Adrenal gland (tissue), 12 donors: ENCODE measurements around the gene CDC73. TPM values are rescaled to one million over a fixed set of nuclear protein-coding genes. Genes with fewer than 3 reads are reported as not detected.

Experiments
- DNase-seq, 7 donors: peaks; one replicate each; pipeline ENCODE4 v3.0.0-alpha.2; 2019 to 2020
- H3K27ac ChIP-seq, 5 donors: fragments of 200-600 bp; sonication (generic) in 4 of 5; 1 replicate in 3 of 5; 2 replicates in 2 of 5; pipeline versions ENCODE4 v1.5.1 to v1.8.0; 2016 to 2020; ENCODE audit warnings: mild to moderate bottlenecking in 1 of 5
- H3K27me3 ChIP-seq: fragments of 200-600 bp; 2 replicates; pipeline ENCODE4 v1.8.0; 2021
- H3K36me3 ChIP-seq, 2 donors: fragments of 200-600 bp; replicated peaks in 1 of 2; 1 replicate in 1 of 2; 2 replicates in 1 of 2; pipeline versions ENCODE4 v1.5.1 to v1.8.0; 2018 to 2022
- H3K4me1 ChIP-seq, 2 donors: fragments of 200-600 bp; replicated peaks in 1 of 2; 1 replicate in 1 of 2; 2 replicates in 1 of 2; pipeline versions ENCODE4 v1.5.1 to v1.8.0; 2018 to 2021
- H3K4me3 ChIP-seq, 4 donors: fragments of 200-600 bp; sonication (generic) in 3 of 4; one replicate each; pipeline ENCODE4 v1.5.1; 2016 to 2018
- H3K9me3 ChIP-seq, 3 donors: fragments of 200-600 bp; sonication (generic) in 1 of 3; replicated peaks in 1 of 3; 1 replicate in 2 of 3; 2 replicates in 1 of 3; pipeline versions ENCODE4 v1.5.1 to v1.8.0; 2016 to 2021
- POLR2A ChIP-seq, 2 donors: fragments of 450-650 bp; IDR thresholded peaks; one replicate each; pipeline ENCODE4 v1.6.1; 2017; ENCODE audit warnings: antibody characterized with exemption in 2 of 2, mild to moderate bottlenecking in 2 of 2, moderate library complexity in 1 of 2
- WGBS, 4 donors: extraction: QIAGEN DNeasy Blood & Tissue Kit in 2 of 4; methylation state at CpG; one replicate each; pipeline versions ENCODE4 v1.1.5 to v1.1.7; 2013 to 2017; 5-methylcytosine and 5-hydroxymethylcytosine counted together
- intact Hi-C, 2 donors: fragments of 100-400 bp; cut with DNase I; formaldehyde crosslinking; loops; one replicate each; pipeline versions ENCODE4 v1.14.1 to v1.15.0; 2022 to 2023
- polyA plus RNA-seq, 3 donors: library from polyadenylated mRNA; stranded (reverse); fragments of 200-250 nt in 2 of 3; fragments of 350-450 nt in 1 of 3; fragmentation: Illumina TruSeq in 1 of 3; extraction: RNeasy Lipid Tissue Mini Kit (QIAGEN cat#74804) in 1 of 3; gene quantifications; one replicate each; pipeline ENCODE4 v1.2.3, GENCODE V29; 2013 to 2014
- total RNA-seq, 9 donors: library from RNA; depleted of rRNA in 4 of 9; stranded (reverse); fragments of >200 nt in 4 of 9; fragments of 120-200 nt in 1 of 9; fragmentation: NEBNext Ultra II Directional in 1 of 9; extraction: Animal tissue kit (Norgen Biotek cat#: 25700) in 1 of 9; gene quantifications; one replicate each; pipeline versions ENCODE4 v1.1.0 to v1.2.4, GENCODE V29; 2013 to 2023
- TF ChIP-seq, protein P1 (sequence below), 6 experiments: fragments of 450-650 bp in 4 of 6; fragments of 200-600 bp in 2 of 6; sonication (generic) in 1 of 6; IDR thresholded peaks; 1 replicate in 5 of 6; 2 replicates in 1 of 6; pipeline versions ENCODE4 v1.5.1 to v1.8.0; 2016 to 2021; ENCODE audit warnings: antibody characterized with exemption in 6 of 6, mild to moderate bottlenecking in 2 of 6, moderate library complexity in 1 of 6
- donor health status: healthy with polysubstance abuse.
- donor health status: Bipolar disorder and iron deficiency.
- donor health status: DM: yes; HTN: yes; CAD: no.
- donor health status: DM: no; HTN: no; CAD: no.
- donor health status: DM: no; HTN: no; CAD: no.
- donor health status: DM: yes; HTN: yes; CAD: no.

CDC73 gene
- total and polyA plus RNA-seq, 12 donors = 5.9 to 64.0 (median 36.1) TPM

- H3K9me3 ChIP-seq = no peaks in the 10 kb centered on the region
- H3K4me1 ChIP-seq = peaks cover 9 to 18% of the 10 kb centered on the region in 2 donors
Observed at GRCh38 chr1:193104502-193104906, 17.3 kb upstream of the CDC73 start.

GRCh38 chr1:193104907-193105820 lies 16.7 kb upstream of the CDC73 start, which contains the start of gene GLRX2:
TSS of gene GLRX2 (minus strand) at chr1:193105414. CDS start at chr1:193105382, 32 bp downstream.
- DNase-seq = peak; percentile 88 to 93 (median 89)
- peak; percentile 86 to 94 for TF ChIP-seq POLR2A (IDR thresholded peaks at IDR 0.05)
- TF ChIP-seq, protein P1, sequence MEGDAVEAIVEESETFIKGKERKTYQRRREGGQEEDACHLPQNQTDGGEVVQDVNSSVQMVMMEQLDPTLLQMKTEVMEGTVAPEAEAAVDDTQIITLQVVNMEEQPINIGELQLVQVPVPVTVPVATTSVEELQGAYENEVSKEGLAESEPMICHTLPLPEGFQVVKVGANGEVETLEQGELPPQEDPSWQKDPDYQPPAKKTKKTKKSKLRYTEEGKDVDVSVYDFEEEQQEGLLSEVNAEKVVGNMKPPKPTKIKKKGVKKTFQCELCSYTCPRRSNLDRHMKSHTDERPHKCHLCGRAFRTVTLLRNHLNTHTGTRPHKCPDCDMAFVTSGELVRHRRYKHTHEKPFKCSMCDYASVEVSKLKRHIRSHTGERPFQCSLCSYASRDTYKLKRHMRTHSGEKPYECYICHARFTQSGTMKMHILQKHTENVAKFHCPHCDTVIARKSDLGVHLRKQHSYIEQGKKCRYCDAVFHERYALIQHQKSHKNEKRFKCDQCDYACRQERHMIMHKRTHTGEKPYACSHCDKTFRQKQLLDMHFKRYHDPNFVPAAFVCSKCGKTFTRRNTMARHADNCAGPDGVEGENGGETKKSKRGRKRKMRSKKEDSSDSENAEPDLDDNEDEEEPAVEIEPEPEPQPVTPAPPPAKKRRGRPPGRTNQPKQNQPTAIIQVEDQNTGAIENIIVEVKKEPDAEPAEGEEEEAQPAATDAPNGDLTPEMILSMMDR (IDR thresholded peaks at IDR 0.05) = peak in 2 of 6 experiments; percentile 10 to 33
- Histone ChIP-seq H3K9me3 (no peaks in the 10 kb centered on the region), H3K27ac (peak within 1 kb of the TSS; percentile 78 to 99 (median 92)), H3K36me3 (peaks cover 0 to 5% of the 10 kb centered on the region in 2 donors), H3K4me1 (peaks cover 9 to 18% of the 10 kb centered on the region in 2 donors), H3K4me3 (peak within 1 kb of the TSS; percentile 15 to 93 (median 48)), H3K27me3 (no peaks in the 10 kb centered on the region)
- intact Hi-C loops = no loop called here
- WGBS, 4 donors = 0% methylated on average over 39 to 73 of the region's 73 CpGs

More at GRCh38 chr1:193104502-193104906, 17.3 kb upstream of the CDC73 start:
- Histone ChIP-seq H3K27me3 (no peaks in the 10 kb centered on the region), H3K4me3 (peak overlapping the region in 3 of 4 donors; percentile 27 to 93 (median 68)), H3K36me3 (peaks cover 0 to 10% of the 10 kb centered on the region in 2 donors), H3K27ac (peak overlapping the region; percentile 78 to 99 (median 92))
- DNase-seq = peak; percentile 44 to 76 (median 54)
- no peak for TF ChIP-seq POLR2A (IDR thresholded peaks at IDR 0.05)
- TF ChIP-seq, protein P1 (IDR thresholded peaks at IDR 0.05) = peak in 3 of 6 experiments; percentile 9 to 22 (median 11)
- intact Hi-C loops = no loop called here
- 0 to 1% (median 0%) methylated on average over 8 to 24 of the region's 24 CpGs for WGBS, 4 donors

- TF ChIP-seq POLR2A (IDR thresholded peaks at IDR 0.05) = no peak
- TF ChIP-seq, protein P1 (IDR thresholded peaks at IDR 0.05) = no peak
- peaks cover 10 to 18% of the 10 kb centered on the region in 2 donors for H3K4me1 ChIP-seq
- peak overlapping the region in 2 of 4 donors; percentile 68 to 93 for H3K4me3 ChIP-seq
- no peak for DNase-seq
- intact Hi-C loops = no loop called here
- peak overlapping the region; percentile 78 to 99 (median 92) for H3K27ac ChIP-seq
- no peaks in the 10 kb centered on the region for H3K36me3 ChIP-seq
- H3K9me3 ChIP-seq = no peaks in the 10 kb centered on the region
- H3K27me3 ChIP-seq = no peaks in the 10 kb centered on the region
- 23 to 42% (median 38%) methylated on average over 4 of the region's 4 CpGs for WGBS, 4 donors
Observed at GRCh38 chr1:193105821-193106177, 16.0 kb upstream of the CDC73 start.

DNA sequence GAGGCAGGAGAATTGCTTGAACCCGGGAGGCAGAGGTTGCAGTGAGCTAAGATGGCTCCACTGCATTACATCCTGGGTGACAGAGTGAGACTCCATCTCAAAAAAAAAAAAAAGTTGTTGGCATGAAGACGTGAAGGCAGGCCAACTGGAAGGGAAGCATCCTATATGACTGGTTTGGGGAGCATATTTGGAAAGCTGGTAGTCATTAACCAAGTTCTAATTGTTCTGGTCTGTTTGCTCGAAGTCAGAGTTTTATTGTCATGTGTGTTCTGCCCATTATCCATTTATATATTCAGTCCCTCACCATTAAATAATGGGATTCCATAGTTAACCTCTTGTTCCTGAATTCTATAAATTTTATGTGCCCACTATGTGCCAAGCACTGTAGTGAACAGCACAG lies 13.4 kb upstream of the CDC73 start:
- intact Hi-C loops = no loop called here
- TF ChIP-seq POLR2A (IDR thresholded peaks at IDR 0.05) = no peak
- TF ChIP-seq, protein P1 (IDR thresholded peaks at IDR 0.05) = no peak

More for the DNA sequence above, 13.4 kb upstream of the CDC73 start:
- Histone ChIP-seq H3K9me3 (no peaks in the 10 kb centered on the region), H3K27ac (no peak overlapping the region), H3K4me3 (no peak overlapping the region), H3K27me3 (no peaks in the 10 kb centered on the region), H3K36me3 (no peaks in the 10 kb centered on the region), H3K4me1 (peaks cover 18 to 24% of the 10 kb centered on the region in 2 donors)
- WGBS, 4 donors = 89 to 100% (median 92%) methylated on average over 3 of the region's 3 CpGs
- DNase-seq = no peak
